DND-41 (cell line): ENCODE data around the gene DYNLT1.

Source experiments
- ATAC-seq: fragments of 200-7000 bp; cut with Tn5 transposase; 3 replicates; pipeline ENCODE4 v1.9.1; 2021; ENCODE audit warnings: low read depth; ENCODE audit not compliant: insufficient read depth
- DNase-seq: peaks from one replicate; pipeline ENCODE4 v3.0.0-alpha.2; 2020
- H2AFZ ChIP-seq: 2 replicates; pipeline ENCODE4 v1.6.0; 2012; ENCODE audit warnings: low read depth, low read length
- H3K27ac ChIP-seq: 2 replicates; pipeline ENCODE4 v1.5.1; 2012; ENCODE audit warnings: low read length, inconsistent platforms
- H3K27me3 ChIP-seq: fragments of 200-600 bp; sonication (generic); 2 replicates; pipeline ENCODE4 v1.6.0; 2012; ENCODE audit warnings: low read length, mild to moderate bottlenecking, inconsistent platforms; ENCODE audit not compliant: insufficient read depth, poor library complexity
- H3K36me3 ChIP-seq: 2 replicates; pipeline ENCODE4 v1.5.1; 2012; ENCODE audit warnings: low read length, inconsistent platforms; ENCODE audit not compliant: insufficient read depth
- H3K4me1 ChIP-seq: 2 replicates; pipeline ENCODE4 v1.5.1; 2012; ENCODE audit warnings: mild to moderate bottlenecking, low read length; ENCODE audit not compliant: insufficient read depth
- H3K4me2 ChIP-seq: 2 replicates; pipeline ENCODE4 v1.6.0; 2012; ENCODE audit warnings: mild to moderate bottlenecking, moderate library complexity, low read length, inconsistent platforms; ENCODE audit not compliant: insufficient read depth
- H3K4me3 ChIP-seq, 2 experiments: fragments of 200-600 bp in 1 of 2; shearing (Covaris generic) in 1 of 2; 2 replicates each; pipeline ENCODE4 v1.5.1; 2012 to 2016; ENCODE audit warnings: inconsistent platforms in 2 of 2, low read length in 2 of 2, mild to moderate bottlenecking in 2 of 2, low read depth in 1 of 2, moderate library complexity in 1 of 2
- H3K79me2 ChIP-seq: 2 replicates; pipeline ENCODE4 v1.6.0; 2012; ENCODE audit warnings: low read length, inconsistent platforms; ENCODE audit not compliant: insufficient read depth
- H3K9ac ChIP-seq: 2 replicates; pipeline ENCODE4 v1.6.0; 2012; ENCODE audit warnings: low read depth, mild to moderate bottlenecking, inconsistent platforms, low read length, moderate library complexity
- H3K9me3 ChIP-seq: 2 replicates; pipeline ENCODE4 v1.5.1; 2012; ENCODE audit warnings: low read length, moderate library complexity, mild to moderate bottlenecking, inconsistent platforms; ENCODE audit not compliant: insufficient read depth, severe bottlenecking
- H4K20me1 ChIP-seq: 2 replicates; pipeline ENCODE4 v1.6.0; 2012; ENCODE audit warnings: low read length; ENCODE audit not compliant: insufficient read depth
- EZH2 ChIP-seq: IDR thresholded peaks from 3 replicates; pipeline ENCODE4 v1.6.1; 2012; ENCODE audit warnings: borderline replicate concordance, low read depth, mild to moderate bottlenecking, moderate library complexity, low read length, inconsistent platforms; ENCODE audit not compliant: severe bottlenecking
- TF ChIP-seq, protein P1 (sequence below): IDR thresholded peaks from 2 replicates; pipeline ENCODE4 v1.5.1; 2012; ENCODE audit warnings: borderline replicate concordance, low read length, moderate library complexity, mild to moderate bottlenecking; ENCODE audit not compliant: poor library complexity, severe bottlenecking; ENCODE audit errors: extremely low read depth

The DYNLT1 gene

GRCh38 chr6:158655569-158656450 lies 11.3 kb upstream of the DYNLT1 start:
- Histone ChIP-seq H3K4me1 (peaks cover 23% of the 10 kb centered on the region), H2AFZ (no peak overlapping the region), H3K79me2 (no peaks in the 10 kb centered on the region), H3K27ac (no peak overlapping the region), H3K9ac (no peak overlapping the region), H3K4me2 (no peak overlapping the region), H3K36me3 (no peaks in the 10 kb centered on the region), H3K27me3 (peaks cover 4% of the 10 kb centered on the region), H3K9me3 (no peaks in the 10 kb centered on the region), H4K20me1 (no peaks in the 10 kb centered on the region), H3K4me3 (no peak overlapping the region)
- TF ChIP-seq, protein P1, sequence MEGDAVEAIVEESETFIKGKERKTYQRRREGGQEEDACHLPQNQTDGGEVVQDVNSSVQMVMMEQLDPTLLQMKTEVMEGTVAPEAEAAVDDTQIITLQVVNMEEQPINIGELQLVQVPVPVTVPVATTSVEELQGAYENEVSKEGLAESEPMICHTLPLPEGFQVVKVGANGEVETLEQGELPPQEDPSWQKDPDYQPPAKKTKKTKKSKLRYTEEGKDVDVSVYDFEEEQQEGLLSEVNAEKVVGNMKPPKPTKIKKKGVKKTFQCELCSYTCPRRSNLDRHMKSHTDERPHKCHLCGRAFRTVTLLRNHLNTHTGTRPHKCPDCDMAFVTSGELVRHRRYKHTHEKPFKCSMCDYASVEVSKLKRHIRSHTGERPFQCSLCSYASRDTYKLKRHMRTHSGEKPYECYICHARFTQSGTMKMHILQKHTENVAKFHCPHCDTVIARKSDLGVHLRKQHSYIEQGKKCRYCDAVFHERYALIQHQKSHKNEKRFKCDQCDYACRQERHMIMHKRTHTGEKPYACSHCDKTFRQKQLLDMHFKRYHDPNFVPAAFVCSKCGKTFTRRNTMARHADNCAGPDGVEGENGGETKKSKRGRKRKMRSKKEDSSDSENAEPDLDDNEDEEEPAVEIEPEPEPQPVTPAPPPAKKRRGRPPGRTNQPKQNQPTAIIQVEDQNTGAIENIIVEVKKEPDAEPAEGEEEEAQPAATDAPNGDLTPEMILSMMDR: no peak
- no peak for TF ChIP-seq EZH2
- DNase-seq (no peak), ATAC-seq (no peak)

DNA sequence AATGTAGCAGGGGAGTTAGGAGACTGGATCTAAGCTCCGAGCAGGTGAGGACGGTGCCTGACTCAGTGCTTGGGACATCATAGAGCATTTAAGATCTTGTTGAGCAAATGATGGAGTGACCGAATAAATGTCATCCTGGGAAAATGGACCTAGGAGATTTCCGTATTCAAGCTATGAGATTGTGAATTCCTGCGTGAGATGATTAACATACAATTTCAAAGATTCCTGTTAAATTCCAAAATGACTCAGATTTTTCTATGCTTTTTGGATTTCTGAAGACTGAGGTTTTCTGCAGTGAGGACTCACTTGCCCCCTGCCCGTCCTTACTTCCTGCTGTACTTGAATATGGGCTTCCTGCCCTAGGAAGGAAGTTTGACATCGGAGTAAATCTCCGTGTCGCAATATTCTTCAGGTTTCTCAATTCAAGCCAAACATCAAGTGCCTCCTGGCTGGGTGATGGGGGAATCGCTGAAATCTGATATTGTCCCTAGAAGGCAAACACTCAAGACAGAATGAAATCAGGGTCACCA lies 10.5 kb upstream of the DYNLT1 start:
- H3K27me3 ChIP-seq: peaks cover 4% of the 10 kb centered on the region
- H3K36me3 ChIP-seq: no peaks in the 10 kb centered on the region
- H3K9ac ChIP-seq: no peak overlapping the region
- H3K4me2 ChIP-seq: no peak overlapping the region
- H3K9me3 ChIP-seq: no peaks in the 10 kb centered on the region
- no peaks in the 10 kb centered on the region for H4K20me1 ChIP-seq
- no peak overlapping the region for H3K27ac ChIP-seq
- DNase-seq: no peak
- no peak overlapping the region for H3K4me3 ChIP-seq
- TF ChIP-seq EZH2: no peak
- TF ChIP-seq, protein P1: no peak
- H3K4me1 ChIP-seq: peaks cover 28% of the 10 kb centered on the region
- H3K79me2 ChIP-seq: no peaks in the 10 kb centered on the region
- no peak overlapping the region for H2AFZ ChIP-seq
- ATAC-seq: no peak

GRCh38 chr6:158654498-158654897 lies 10.0 kb upstream of the DYNLT1 start:
- H3K4me2 ChIP-seq: peak overlapping the region; percentile 66
- H3K4me1 ChIP-seq: peaks cover 34% of the 10 kb centered on the region
- DNase-seq (no peak), ATAC-seq (no peak)
- peaks cover 8% of the 10 kb centered on the region for H3K27me3 ChIP-seq
- no peaks in the 10 kb centered on the region for H3K9me3 ChIP-seq
- H3K9ac ChIP-seq: no peak overlapping the region
- H2AFZ ChIP-seq: no peak overlapping the region
- H3K79me2 ChIP-seq: no peaks in the 10 kb centered on the region
- no peak for TF ChIP-seq EZH2
- TF ChIP-seq, protein P1: no peak
- no peak overlapping the region for H3K27ac ChIP-seq
- H3K4me3 ChIP-seq: no peak overlapping the region; a peak in 1 of 4 replicates
- no peaks in the 10 kb centered on the region for H4K20me1 ChIP-seq
- H3K36me3 ChIP-seq: no peaks in the 10 kb centered on the region
